Measurements from ENCODE around the gene KIDINS220.

The KIDINS220 gene

GRCh38 chr2:8850845-8851487 lies 13.6 kb upstream of the KIDINS220 start:
- no peak for DNase-seq

GRCh38 chr2:8849327-8849726 lies 11.9 kb upstream of the KIDINS220 start:
- no peak for DNase-seq

- no peak for DNase-seq
These were observed 11.1 kb upstream of the KIDINS220 start for GRCh38 chr2:8848328-8849100.

- DNase-seq, result no peak
These were observed 10.0 kb upstream of the KIDINS220 start for GRCh38 chr2:8847400-8847799.

GRCh38 chr2:8841932-8842331 lies 4.5 kb upstream of the KIDINS220 start:
- DNase-seq, result no peak

GRCh38 chr2:8840475-8841091 lies 3.2 kb upstream of the KIDINS220 start:
- DNase-seq, result no peak

- DNase-seq, result no peak
These were observed 2.0 kb upstream of the KIDINS220 start for GRCh38 chr2:8839189-8839965.

GRCh38 chr2:8837795-8838140 lies 355 bp upstream of the KIDINS220 start:
- no peak for DNase-seq

- DNase-seq, result no peak
These were observed 2.1 kb downstream of the KIDINS220 start for GRCh38 chr2:8835279-8835678.

GRCh38 chr2:8833853-8834252 lies 3.6 kb downstream of the KIDINS220 start:
- no peak for DNase-seq

- no peak for DNase-seq
These were observed 5.9 kb downstream of the KIDINS220 start for GRCh38 chr2:8831516-8831915.

- DNase-seq, result no peak
These were observed 9.7 kb downstream of the KIDINS220 start for GRCh38 chr2:8827729-8828128.

GRCh38 chr2:8822218-8822617 lies 15.2 kb downstream of the KIDINS220 start:
- DNase-seq, result no peak

GRCh38 chr2:8821276-8822217 lies 15.9 kb downstream of the KIDINS220 start:
- no peak for DNase-seq

- DNase-seq, result no peak
These were observed 17.5 kb downstream of the KIDINS220 start for GRCh38 chr2:8819948-8820347.

- no peak for DNase-seq
These were observed 18.2 kb downstream of the KIDINS220 start for GRCh38 chr2:8819194-8819593.

- DNase-seq, result no peak
These were observed 20.2 kb downstream of the KIDINS220 start for GRCh38 chr2:8817221-8817620.

GRCh38 chr2:8806885-8807704 lies 30.3 kb downstream of the KIDINS220 start:
- DNase-seq, result no peak

- DNase-seq, result no peak
These were observed 31.9 kb downstream of the KIDINS220 start for GRCh38 chr2:8805278-8806210.

Measured in NCI-H2081 (cell line).